ENCODE data around the gene TMEM150B.
A peak's percentile ranks its signal among the peaks of the same experiment; 100 is the strongest.

TMEM150B gene

DNA sequence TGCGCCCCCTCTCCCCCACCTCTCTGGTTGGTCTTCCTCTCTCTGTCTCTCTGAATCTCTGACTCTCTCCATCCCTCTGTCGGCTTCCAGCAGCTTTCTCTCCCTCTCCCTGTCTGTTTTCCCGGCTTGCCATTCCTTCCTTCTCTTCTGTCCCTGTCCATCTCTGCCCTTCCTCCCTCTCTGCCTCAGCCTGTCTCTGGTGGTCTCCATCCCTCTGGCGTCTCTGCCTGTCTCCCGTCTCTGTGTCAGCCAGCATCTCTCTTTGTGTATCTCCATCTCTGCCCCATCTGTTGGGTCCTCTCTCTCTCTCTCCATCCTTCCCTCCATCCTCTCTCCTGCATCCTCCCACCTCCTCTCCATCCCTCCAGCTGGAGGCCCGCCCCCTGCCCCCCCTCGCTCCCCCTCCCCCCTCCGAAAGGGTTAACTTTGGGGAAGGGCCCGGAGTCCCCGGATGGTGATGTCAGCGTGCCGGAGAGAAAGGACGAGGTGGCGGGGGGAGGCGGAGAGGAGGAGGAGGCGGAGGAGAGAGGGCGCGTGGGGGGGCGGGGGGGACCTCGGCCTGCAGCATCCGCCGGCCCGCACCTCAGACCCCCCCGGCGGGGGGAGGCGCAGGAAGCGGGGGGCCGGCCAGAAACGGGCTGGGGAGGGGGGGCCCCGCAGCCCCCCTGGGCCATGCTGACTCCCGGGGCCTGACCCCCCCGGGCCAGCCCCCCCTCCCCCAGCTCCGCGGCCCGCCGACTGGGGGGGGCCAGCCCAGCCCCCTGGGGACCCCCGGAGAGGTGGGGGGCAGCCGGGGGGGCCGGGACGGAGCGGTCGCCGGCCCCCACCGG is 41.4 kb downstream of the TMEM150B start, which contains the start of gene BRSK1:
Gene BRSK1, plus strand, starts transcription at position 450 of the 830 bp plus-strand sequence. CDS start 446 bp downstream, outside the sequence.
- no peaks in the 10 kb centered on the region for H3K9me3 ChIP-seq (ENCODE audit: severe bottlenecking)
- H3K27me3 ChIP-seq (ENCODE audit: insufficient read depth, low read depth, severe bottlenecking) = no peaks in the 10 kb centered on the region
- peak; percentile 86 for DNase-seq
- TF ChIP-seq, protein P1, sequence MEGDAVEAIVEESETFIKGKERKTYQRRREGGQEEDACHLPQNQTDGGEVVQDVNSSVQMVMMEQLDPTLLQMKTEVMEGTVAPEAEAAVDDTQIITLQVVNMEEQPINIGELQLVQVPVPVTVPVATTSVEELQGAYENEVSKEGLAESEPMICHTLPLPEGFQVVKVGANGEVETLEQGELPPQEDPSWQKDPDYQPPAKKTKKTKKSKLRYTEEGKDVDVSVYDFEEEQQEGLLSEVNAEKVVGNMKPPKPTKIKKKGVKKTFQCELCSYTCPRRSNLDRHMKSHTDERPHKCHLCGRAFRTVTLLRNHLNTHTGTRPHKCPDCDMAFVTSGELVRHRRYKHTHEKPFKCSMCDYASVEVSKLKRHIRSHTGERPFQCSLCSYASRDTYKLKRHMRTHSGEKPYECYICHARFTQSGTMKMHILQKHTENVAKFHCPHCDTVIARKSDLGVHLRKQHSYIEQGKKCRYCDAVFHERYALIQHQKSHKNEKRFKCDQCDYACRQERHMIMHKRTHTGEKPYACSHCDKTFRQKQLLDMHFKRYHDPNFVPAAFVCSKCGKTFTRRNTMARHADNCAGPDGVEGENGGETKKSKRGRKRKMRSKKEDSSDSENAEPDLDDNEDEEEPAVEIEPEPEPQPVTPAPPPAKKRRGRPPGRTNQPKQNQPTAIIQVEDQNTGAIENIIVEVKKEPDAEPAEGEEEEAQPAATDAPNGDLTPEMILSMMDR (IDR thresholded peaks at IDR 0.05; ENCODE audit: low read depth, low read length) = no peak
- H3K27ac ChIP-seq = peak within 1 kb of the TSS; percentile 48; the same call in 1 of the 2 replicates
- peaks cover 15% of the 10 kb centered on the region for H3K36me3 ChIP-seq
- peak within 1 kb of the TSS; percentile 42 for H3K4me3 ChIP-seq (ENCODE audit: low read depth, low read length)

GRCh38 chr19:55279770-55280643 is 45.1 kb downstream of the TMEM150B start, which contains the start of gene HSPBP1:
Gene HSPBP1, minus strand, starts transcription at chr19:55280110. Its CDS starts 502 bp downstream, at chr19:55279608.
- peak; percentile 97 for DNase-seq
- Histone ChIP-seq H3K27me3 (ENCODE audit: insufficient read depth, low read depth, severe bottlenecking) (no peaks in the 10 kb centered on the region), H3K9me3 (ENCODE audit: severe bottlenecking) (no peaks in the 10 kb centered on the region), H3K4me3 (ENCODE audit: low read depth, low read length) (peak within 1 kb of the TSS; percentile 62), H3K27ac (peak within 1 kb of the TSS; percentile 70), H3K36me3 (peaks cover 24% of the 10 kb centered on the region)
- TF ChIP-seq, protein P1 (IDR thresholded peaks at IDR 0.05; ENCODE audit: low read depth, low read length) = no peak

GRCh38 chr19:55279340-55279739 is 45.8 kb downstream of the TMEM150B start:
- Histone ChIP-seq H3K4me3 (ENCODE audit: low read depth, low read length) (peak overlapping the region; percentile 62), H3K27me3 (ENCODE audit: insufficient read depth, low read depth, severe bottlenecking) (no peaks in the 10 kb centered on the region), H3K9me3 (ENCODE audit: severe bottlenecking) (no peaks in the 10 kb centered on the region), H3K27ac (peak overlapping the region; percentile 70), H3K36me3 (peaks cover 29% of the 10 kb centered on the region)
- no peak for DNase-seq
- TF ChIP-seq, protein P1 (IDR thresholded peaks at IDR 0.05; ENCODE audit: low read depth, low read length) = no peak

DNA sequence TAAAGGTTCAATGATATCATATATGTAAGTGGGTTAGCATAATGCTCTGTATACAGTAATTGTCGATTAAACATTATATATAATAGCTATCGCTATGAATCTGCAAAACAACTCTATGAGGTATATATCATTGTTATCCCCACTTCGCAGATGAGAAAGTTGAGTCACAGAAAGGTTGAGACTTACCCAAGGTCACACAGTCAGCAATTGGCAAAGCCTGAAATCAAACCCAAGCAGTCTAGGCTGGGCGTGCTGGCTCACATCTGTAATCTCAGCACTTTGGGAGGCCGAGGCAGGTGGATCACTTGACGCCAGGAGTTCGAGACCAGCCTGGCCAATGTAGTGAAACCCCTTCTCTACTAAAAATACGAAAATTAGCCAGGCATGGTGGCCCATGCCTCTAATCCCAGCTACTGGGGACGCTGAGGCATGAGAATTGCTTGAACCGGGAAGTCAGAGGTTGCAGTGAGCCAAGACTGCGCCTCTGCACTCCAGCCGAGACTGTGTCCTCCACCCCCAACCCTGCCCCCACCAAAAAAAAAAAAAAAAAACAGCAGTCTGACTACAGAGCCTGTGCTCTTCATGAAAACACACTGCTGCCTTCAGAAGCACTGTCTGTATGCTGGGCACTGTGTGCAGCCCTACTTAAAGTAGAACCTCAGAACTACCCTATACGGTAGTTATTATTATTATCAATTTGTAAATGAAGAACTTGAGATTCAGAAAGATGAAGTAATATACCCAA is 46.6 kb downstream of the TMEM150B start:
- Histone ChIP-seq H3K27me3 (ENCODE audit: insufficient read depth, low read depth, severe bottlenecking) (no peaks in the 10 kb centered on the region), H3K9me3 (ENCODE audit: severe bottlenecking) (no peaks in the 10 kb centered on the region), H3K36me3 (peaks cover 29% of the 10 kb centered on the region), H3K27ac (no peak overlapping the region), H3K4me3 (ENCODE audit: low read depth, low read length) (no peak overlapping the region)
- no peak for DNase-seq
- TF ChIP-seq, protein P1 (IDR thresholded peaks at IDR 0.05; ENCODE audit: low read depth, low read length) = no peak

DNA sequence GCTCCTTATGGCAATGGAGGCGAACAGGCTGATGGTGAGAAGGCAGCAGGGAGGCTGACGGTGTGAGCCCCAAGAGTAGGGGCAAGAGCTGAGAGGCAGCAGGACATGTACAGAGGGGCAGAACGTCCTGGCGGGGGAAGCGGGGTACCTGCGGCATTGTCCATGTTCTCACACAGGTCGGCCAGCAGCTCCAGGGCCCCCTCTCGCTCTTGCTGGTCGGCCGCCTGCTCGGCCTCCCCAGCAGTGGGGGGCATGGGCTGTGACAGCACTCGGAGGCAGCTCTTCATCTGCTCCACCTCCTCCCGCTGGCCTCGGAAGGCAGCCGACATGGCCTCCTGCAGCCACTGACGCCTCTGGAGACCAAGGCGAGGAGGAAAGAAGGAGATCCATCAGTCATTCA is 47.6 kb downstream of the TMEM150B start:
- Histone ChIP-seq H3K27ac (no peak overlapping the region), H3K36me3 (peaks cover 33% of the 10 kb centered on the region), H3K27me3 (ENCODE audit: insufficient read depth, low read depth, severe bottlenecking) (no peaks in the 10 kb centered on the region), H3K9me3 (ENCODE audit: severe bottlenecking) (no peaks in the 10 kb centered on the region), H3K4me3 (ENCODE audit: low read depth, low read length) (no peak overlapping the region)
- TF ChIP-seq, protein P1 (IDR thresholded peaks at IDR 0.05; ENCODE audit: low read depth, low read length) = no peak
- DNase-seq = no peak
